HG03575 (cell line): Measurements from ENCODE around the gene NAA10.
A peak's percentile ranks its signal among the peaks of the same experiment; 100 is the strongest.

ENCODE experiments used
- ATAC-seq: cut with Tn5 transposase; IDR thresholded peaks from one replicate; pipeline ENCODE4 v1.9.1; 2021; ENCODE audit not compliant: unreplicated experiment, insufficient number of reproducible peaks, low FRiP score; ENCODE audit errors: extremely low read depth

Gene NAA10

GRCh38 chrX:153932220-153932915, 2.5 kb downstream of the NAA10 start:
- ATAC-seq: no peak

GRCh38 chrX:153931748-153932147, 3.1 kb downstream of the NAA10 start:
- ATAC-seq: no peak

GRCh38 chrX:153931151-153931550, 3.7 kb downstream of the NAA10 start:
- no peak for ATAC-seq

GRCh38 chrX:153930011-153930910, 4.6 kb downstream of the NAA10 start:
- ATAC-seq: no peak

GRCh38 chrX:153929576-153929975, 5.3 kb downstream of the NAA10 start:
- no peak for ATAC-seq

GRCh38 chrX:153928846-153929245, 6.0 kb downstream of the NAA10 start:
- ATAC-seq: no peak

- peak; percentile 77 for ATAC-seq
Observed at GRCh38 chrX:153927922-153928760, 6.7 kb downstream of the NAA10 start.

GRCh38 chrX:153927672-153927921, 7.2 kb downstream of the NAA10 start:
- no peak for ATAC-seq

GRCh38 chrX:153926858-153927671, 7.8 kb downstream of the NAA10 start:
- ATAC-seq: no peak

- no peak for ATAC-seq
Observed at GRCh38 chrX:153926552-153926857, 8.3 kb downstream of the NAA10 start.

- no peak for ATAC-seq
Observed at GRCh38 chrX:153925739-153926551, 8.9 kb downstream of the NAA10 start, which contains the start of gene ARHGAP4. Gene ARHGAP4, minus strand, starts transcription at chrX:153926264. Its CDS starts 62 bp downstream, at chrX:153926202.

GRCh38 chrX:153925387-153925738, 9.5 kb downstream of the NAA10 start:
- no peak for ATAC-seq

- no peak for ATAC-seq
Observed at GRCh38 chrX:153924149-153924861, 10.5 kb downstream of the NAA10 start.

- ATAC-seq: no peak
Observed at GRCh38 chrX:153922932-153923857, 11.6 kb downstream of the NAA10 start.

GRCh38 chrX:153921511-153922446, 13.1 kb downstream of the NAA10 start:
- no peak for ATAC-seq

- ATAC-seq: no peak
Observed at GRCh38 chrX:153921070-153921469, 13.8 kb downstream of the NAA10 start.
